Cardiac fibroblast (primary cell): ENCODE measurements around the gene KASH5.

Source experiments
- DNase-seq, 2 donors: peaks; one replicate each; pipeline versions ENCODE4 v3.0.0 to v3.0.0-alpha.2; 2010; ENCODE audit warnings: low read depth in 2 of 2
- H3K4me3 ChIP-seq, 2 donors: replicated peaks in 1 of 2; 1 replicate in 1 of 2; 2 replicates in 1 of 2; pipeline ENCODE4 v1.5.1; 2011; ENCODE audit warnings: low read depth in 2 of 2, low read length in 2 of 2, mild to moderate bottlenecking in 2 of 2, moderate library complexity in 1 of 2
- CTCF ChIP-seq: IDR thresholded peaks from one replicate; pipeline ENCODE4 v1.5.1; 2011; ENCODE audit warnings: low read depth, mild to moderate bottlenecking, low read length, inconsistent platforms

KASH5 gene

GRCh38 chr19:49395581-49396407 is 7.7 kb downstream of the KASH5 start:
- H3K4me3 ChIP-seq, result no peak overlapping the region
- no peak for TF ChIP-seq CTCF
- DNase-seq, result no peak

- no peak overlapping the region for H3K4me3 ChIP-seq
- no peak for TF ChIP-seq CTCF
- no peak for DNase-seq
Measured at GRCh38 chr19:49396738-49397505, 8.9 kb downstream of the KASH5 start.

- no peak overlapping the region for H3K4me3 ChIP-seq
- TF ChIP-seq CTCF, result no peak
- no peak for DNase-seq
Measured at GRCh38 chr19:49398001-49398615, 10.1 kb downstream of the KASH5 start.

GRCh38 chr19:49398931-49399330 is 10.9 kb downstream of the KASH5 start:
- H3K4me3 ChIP-seq, result no peak overlapping the region
- TF ChIP-seq CTCF, result no peak
- DNase-seq, result no peak

- DNase-seq, result peak in 1 of 2 donors; percentile 19
- TF ChIP-seq CTCF, result no peak
- H3K4me3 ChIP-seq, result no peak overlapping the region
Measured at GRCh38 chr19:49400029-49400428, 12.0 kb downstream of the KASH5 start.

GRCh38 chr19:49403404-49404187 is 15.5 kb downstream of the KASH5 start:
- H3K4me3 ChIP-seq, result no peak overlapping the region
- DNase-seq, result no peak
- no peak for TF ChIP-seq CTCF
